Neural crest cell (in vitro differentiated cells): ENCODE data around the gene NAGPA. TPM values are rescaled to one million over a fixed set of nuclear protein-coding genes. Genes with fewer than 3 reads are reported as not detected.

Experiments
- DNase-seq: peaks from one replicate; pipeline ENCODE4 v3.0.0; 2021; ENCODE audit warnings: low read depth, mixed read lengths, low spot score
- H3K27ac Mint-ChIP-seq: one replicate; pipeline ENCODE4 v1.8.0; 2021; ENCODE audit warnings: mild to moderate bottlenecking, mixed read lengths; ENCODE audit not compliant: unreplicated experiment
- H3K27me3 Mint-ChIP-seq: 2 replicates; pipeline ENCODE4 v1.8.0; 2021; ENCODE audit warnings: low read depth, mild to moderate bottlenecking, mixed read lengths
- H3K36me3 Mint-ChIP-seq: 2 replicates; pipeline ENCODE4 v1.8.0; 2021; ENCODE audit warnings: low read depth, mild to moderate bottlenecking, mixed read lengths
- H3K4me1 Mint-ChIP-seq: 2 replicates; pipeline ENCODE4 v1.8.0; 2021; ENCODE audit warnings: mixed read lengths
- H3K4me3 Mint-ChIP-seq: one replicate; pipeline ENCODE4 v1.8.0; 2021; ENCODE audit warnings: mild to moderate bottlenecking, mixed read lengths
- H3K9me3 Mint-ChIP-seq: 2 replicates; pipeline ENCODE4 v1.8.0; 2021; ENCODE audit warnings: mixed read lengths
- total RNA-seq: library from RNA; stranded (reverse); gene quantifications from 2 replicates; pipeline ENCODE4 v1.2.1, GENCODE V29; 2021
- TF ChIP-seq, protein P1 (sequence below): fragments of 200-600 bp; sonication (generic); conservative IDR thresholded peaks from 2 replicates; pipeline ENCODE4 v1.5.0; 2021; ENCODE audit warnings: antibody characterized with exemption, mild to moderate bottlenecking

The NAGPA gene
- total RNA-seq, 1 donor from 2014 or later: 15.3 TPM

DNA sequence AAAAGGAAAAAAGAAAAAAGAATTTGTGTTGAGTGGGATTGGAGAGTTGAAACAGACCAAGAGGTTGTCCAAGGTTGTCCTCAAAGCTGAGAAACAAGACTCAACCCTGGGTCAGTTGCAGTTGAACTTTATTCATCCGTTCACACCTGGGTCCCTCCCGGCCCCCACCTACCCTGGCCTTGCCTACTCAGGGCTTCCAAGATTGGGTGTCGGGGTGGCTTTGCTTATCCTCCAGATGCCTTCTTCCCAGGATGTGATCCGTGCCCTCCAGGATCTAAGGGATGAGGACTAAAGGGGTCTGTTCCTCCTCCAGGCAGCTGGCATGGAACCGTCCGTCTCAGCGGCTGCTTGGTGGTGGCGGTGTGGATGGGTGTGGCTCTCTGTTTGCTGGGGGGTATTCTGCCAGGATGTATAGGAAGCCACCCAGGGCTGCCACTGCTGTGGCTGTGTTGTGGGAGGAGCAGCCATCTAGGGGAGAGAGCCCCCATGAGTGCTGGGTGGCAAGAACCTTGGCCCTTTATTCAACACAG, 10.3 kb upstream of the NAGPA start:
- TF ChIP-seq, protein P1, sequence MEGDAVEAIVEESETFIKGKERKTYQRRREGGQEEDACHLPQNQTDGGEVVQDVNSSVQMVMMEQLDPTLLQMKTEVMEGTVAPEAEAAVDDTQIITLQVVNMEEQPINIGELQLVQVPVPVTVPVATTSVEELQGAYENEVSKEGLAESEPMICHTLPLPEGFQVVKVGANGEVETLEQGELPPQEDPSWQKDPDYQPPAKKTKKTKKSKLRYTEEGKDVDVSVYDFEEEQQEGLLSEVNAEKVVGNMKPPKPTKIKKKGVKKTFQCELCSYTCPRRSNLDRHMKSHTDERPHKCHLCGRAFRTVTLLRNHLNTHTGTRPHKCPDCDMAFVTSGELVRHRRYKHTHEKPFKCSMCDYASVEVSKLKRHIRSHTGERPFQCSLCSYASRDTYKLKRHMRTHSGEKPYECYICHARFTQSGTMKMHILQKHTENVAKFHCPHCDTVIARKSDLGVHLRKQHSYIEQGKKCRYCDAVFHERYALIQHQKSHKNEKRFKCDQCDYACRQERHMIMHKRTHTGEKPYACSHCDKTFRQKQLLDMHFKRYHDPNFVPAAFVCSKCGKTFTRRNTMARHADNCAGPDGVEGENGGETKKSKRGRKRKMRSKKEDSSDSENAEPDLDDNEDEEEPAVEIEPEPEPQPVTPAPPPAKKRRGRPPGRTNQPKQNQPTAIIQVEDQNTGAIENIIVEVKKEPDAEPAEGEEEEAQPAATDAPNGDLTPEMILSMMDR: no peak
- no peaks in the 10 kb centered on the region for H3K4me1 Mint-ChIP-seq
- H3K27me3 Mint-ChIP-seq: peaks cover 53% of the 10 kb centered on the region
- no peak for DNase-seq
- H3K27ac Mint-ChIP-seq: no peak overlapping the region
- no peaks in the 10 kb centered on the region for H3K36me3 Mint-ChIP-seq
- no peak overlapping the region for H3K4me3 Mint-ChIP-seq
- no peaks in the 10 kb centered on the region for H3K9me3 Mint-ChIP-seq

DNA sequence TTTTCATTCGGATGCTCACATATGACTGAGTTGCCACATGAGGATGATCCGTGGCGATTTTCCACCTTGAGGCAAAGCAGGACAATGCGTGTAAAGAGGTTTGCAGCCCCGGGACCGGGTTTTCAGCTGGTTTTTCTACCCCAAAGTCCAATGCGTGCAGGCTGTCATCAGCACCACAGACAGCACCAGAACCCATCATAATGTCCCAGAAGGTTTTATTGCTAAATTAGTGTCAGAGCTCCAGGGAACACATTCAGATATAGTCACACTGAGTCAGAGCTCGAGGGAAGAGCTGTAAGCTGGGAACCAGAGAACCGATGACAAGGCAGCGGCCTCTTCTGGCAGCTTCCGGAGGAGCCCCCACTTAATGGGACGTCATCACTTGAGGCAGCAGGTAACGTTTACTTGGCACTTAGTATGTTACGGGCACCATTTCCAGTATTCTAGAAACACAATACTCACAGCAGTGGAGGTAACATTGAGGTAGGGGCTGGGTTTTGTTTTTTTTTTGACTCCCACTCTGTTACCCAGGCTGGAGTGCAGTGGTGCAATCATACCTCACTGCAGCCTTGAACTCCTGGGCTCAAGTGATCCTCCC, 8.9 kb upstream of the NAGPA start:
- Mint-ChIP-seq H3K27ac (no peak overlapping the region), H3K27me3 (peaks cover 47% of the 10 kb centered on the region), H3K9me3 (no peaks in the 10 kb centered on the region), H3K36me3 (no peaks in the 10 kb centered on the region), H3K4me1 (no peaks in the 10 kb centered on the region), H3K4me3 (no peak overlapping the region)
- TF ChIP-seq, protein P1: no peak
- no peak for DNase-seq

DNA sequence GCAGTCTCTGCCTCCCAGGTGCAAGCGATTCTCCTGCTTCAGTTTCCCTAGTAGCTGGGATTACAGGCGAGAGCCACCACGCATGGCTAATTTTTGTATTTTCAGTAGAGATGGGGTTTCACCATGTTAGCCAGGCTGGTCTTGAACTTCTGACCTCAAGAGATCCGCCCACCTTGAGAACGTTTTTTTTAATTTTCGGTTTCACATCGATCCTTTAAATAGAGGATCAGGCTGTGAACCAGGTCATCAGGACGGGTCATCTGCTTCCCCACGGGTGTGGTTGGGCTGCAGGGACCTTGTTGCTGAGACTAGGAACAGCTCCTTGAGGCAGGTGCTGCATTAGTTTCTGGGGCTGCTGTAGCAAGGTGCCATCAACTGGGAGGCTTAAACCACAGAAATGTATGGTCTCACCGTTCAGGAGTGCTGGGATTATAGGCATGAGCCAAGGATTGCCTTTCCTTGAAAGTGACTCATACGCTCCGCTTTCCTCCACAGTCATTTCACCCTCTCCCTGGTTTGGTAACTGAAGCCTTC, 7.9 kb upstream of the NAGPA start:
- H3K9me3 Mint-ChIP-seq: no peaks in the 10 kb centered on the region
- TF ChIP-seq, protein P1: no peak
- no peak overlapping the region for H3K27ac Mint-ChIP-seq
- no peak overlapping the region for H3K4me3 Mint-ChIP-seq
- peaks cover 39% of the 10 kb centered on the region for H3K27me3 Mint-ChIP-seq
- DNase-seq: no peak
- H3K4me1 Mint-ChIP-seq: no peaks in the 10 kb centered on the region
- H3K36me3 Mint-ChIP-seq: no peaks in the 10 kb centered on the region

DNA sequence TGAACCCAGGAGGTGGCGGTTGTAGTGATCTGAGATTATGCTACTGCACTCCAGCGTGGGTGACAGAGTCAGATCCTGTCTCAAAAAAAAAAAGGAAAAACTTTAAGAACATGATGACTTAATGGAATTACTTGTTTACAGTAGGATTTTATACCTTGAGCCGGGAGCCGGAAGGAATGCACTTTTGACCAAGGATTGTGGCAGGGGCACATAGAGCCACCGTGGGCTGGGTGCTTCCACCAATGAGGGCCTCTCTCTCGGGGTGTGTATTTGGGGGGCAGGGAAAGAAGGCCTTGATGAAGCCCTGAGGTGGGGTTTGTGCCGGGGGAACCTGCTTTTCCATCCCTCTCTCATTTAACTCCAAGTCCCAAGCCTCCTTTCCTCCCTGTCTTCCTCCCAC, 6.7 kb upstream of the NAGPA start:
- Mint-ChIP-seq H3K4me1 (peaks cover 6% of the 10 kb centered on the region), H3K27me3 (peaks cover 37% of the 10 kb centered on the region), H3K4me3 (no peak overlapping the region), H3K9me3 (no peaks in the 10 kb centered on the region), H3K27ac (no peak overlapping the region), H3K36me3 (no peaks in the 10 kb centered on the region)
- DNase-seq: no peak
- TF ChIP-seq, protein P1: no peak

DNA sequence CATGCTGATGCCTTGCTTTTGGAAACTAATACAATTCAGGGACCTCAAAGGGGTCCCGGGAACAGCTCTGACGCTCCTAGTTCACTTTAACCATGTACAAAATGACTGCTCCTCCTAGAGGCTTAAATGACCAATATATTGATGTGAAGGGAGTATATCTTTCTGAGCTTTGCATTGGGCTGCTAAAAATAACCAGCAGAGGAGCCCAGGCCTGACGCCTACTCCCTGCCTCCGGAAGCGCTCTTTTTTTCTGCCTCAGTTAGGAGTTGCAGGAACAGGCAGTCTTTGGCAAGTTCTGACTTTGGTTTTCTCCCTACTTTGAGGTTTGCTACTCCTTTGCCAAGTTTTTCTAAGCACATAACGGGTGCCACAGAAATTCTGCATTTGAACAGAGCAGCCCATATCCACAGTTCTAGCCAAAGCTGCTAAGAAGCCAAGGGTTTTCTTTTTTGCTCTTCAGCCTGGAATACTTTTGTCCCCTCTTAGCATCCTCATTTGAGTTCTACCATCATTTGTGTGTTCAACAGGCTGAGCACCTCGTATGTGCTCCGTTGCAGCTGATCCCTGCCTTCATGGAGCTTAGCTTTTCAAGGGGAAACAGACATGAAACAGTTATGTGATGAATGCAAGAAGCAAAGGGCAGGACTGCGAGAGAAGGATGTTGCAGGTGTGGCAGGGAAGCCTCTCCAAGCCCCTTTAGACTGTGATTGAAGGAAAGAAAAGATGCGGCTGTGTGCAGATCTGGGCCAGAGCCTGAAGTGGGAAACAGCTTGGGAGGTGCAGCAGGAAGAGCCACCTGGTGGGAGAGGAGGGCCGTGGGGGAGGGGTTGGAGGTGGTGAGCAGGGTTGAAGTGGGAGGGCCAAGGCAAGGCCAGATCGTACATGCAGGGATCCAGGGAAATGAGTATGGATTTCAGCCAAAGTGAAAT, 2.8 kb upstream of the NAGPA start:
- Mint-ChIP-seq H3K4me3 (peak overlapping the region; percentile 36), H3K27me3 (peaks cover 30% of the 10 kb centered on the region), H3K9me3 (no peaks in the 10 kb centered on the region), H3K27ac (no peak overlapping the region), H3K4me1 (peaks cover 28% of the 10 kb centered on the region), H3K36me3 (no peaks in the 10 kb centered on the region)
- TF ChIP-seq, protein P1: no peak
- DNase-seq: no peak
